Measurements from ENCODE around the gene PDE6A.

PDE6A gene

DNA sequence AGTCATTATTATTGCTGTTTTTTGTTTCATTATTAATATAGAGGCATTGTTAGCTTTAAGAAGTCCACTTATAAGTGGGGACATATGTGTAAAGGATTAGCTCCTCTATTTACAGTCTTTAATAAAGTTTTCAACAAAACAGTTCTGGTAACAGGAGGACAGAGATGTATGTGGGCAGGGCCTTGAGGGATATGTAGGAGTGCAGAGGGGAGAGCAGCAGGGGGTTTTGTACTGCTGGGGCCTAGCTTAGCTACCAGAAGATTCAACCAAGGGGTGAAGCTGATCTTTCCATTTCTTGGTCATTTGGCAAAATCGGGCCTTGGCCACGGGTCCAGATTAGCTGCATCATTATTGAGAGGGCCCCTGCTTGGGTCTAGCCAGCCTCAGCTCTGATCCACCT is 124.6 kb downstream of the PDE6A start:
- TF ChIP-seq CTCF (IDR thresholded peaks at IDR 0.05; ENCODE audit: low read depth, low read length) = no peak
- no peak overlapping the region for H3K4me3 ChIP-seq (ENCODE audit: low read depth, low read length)

DNA sequence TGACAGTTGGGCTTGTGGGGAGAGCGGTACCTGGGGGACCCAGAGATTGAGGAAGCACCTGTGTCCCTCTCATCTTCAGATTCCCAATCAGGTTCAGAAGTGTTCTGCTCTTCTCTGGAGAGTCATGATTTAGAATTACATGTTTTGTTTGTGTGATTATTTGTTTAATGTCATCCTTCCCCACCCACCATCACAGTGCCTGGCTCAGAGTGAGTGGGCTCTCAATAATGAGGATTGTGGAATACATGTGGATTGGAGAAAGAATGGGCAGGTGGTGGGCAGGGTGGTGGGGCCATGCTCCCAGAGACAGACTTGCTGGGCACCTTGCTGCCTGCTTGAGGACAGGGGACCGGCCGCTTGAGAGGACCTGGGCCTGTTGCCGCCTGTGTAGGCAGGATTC is 126.5 kb downstream of the PDE6A start:
- no peak overlapping the region for H3K4me3 ChIP-seq (ENCODE audit: low read depth, low read length)
- no peak for TF ChIP-seq CTCF (IDR thresholded peaks at IDR 0.05; ENCODE audit: low read depth, low read length)

GRCh38 chr5:149817539-149818060 is 127.0 kb downstream of the PDE6A start:
- H3K4me3 ChIP-seq (ENCODE audit: low read depth, low read length) = no peak overlapping the region
- no peak for TF ChIP-seq CTCF (IDR thresholded peaks at IDR 0.05; ENCODE audit: low read depth, low read length)

- H3K4me3 ChIP-seq (ENCODE audit: low read depth, low read length) = no peak overlapping the region
- TF ChIP-seq CTCF (IDR thresholded peaks at IDR 0.05; ENCODE audit: low read depth, low read length) = no peak
Measured at GRCh38 chr5:149816661-149817060, 127.9 kb downstream of the PDE6A start.

DNA sequence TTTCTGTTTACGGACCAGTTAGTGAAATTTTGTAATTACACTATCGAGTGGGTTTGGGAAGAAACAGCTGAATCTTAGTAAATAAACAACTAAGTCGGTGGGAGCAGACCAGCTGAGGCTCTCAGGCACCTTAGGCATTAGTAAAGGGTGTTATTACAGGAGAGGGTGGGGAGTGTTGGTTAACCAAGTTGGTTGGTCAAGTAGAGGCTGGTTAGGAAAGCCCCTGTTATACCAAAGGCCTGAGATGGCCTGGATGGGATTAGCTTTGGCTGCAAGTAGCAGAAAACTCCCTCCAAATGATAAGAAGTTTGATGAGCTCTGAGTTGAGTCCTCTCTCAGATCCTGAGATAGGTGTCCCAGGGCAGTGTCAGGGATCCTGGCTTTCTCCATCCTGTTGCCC is 133.1 kb downstream of the PDE6A start:
- H3K4me3 ChIP-seq (ENCODE audit: low read depth, low read length) = no peak overlapping the region
- no peak for TF ChIP-seq CTCF (IDR thresholded peaks at IDR 0.05; ENCODE audit: low read depth, low read length)

DNA sequence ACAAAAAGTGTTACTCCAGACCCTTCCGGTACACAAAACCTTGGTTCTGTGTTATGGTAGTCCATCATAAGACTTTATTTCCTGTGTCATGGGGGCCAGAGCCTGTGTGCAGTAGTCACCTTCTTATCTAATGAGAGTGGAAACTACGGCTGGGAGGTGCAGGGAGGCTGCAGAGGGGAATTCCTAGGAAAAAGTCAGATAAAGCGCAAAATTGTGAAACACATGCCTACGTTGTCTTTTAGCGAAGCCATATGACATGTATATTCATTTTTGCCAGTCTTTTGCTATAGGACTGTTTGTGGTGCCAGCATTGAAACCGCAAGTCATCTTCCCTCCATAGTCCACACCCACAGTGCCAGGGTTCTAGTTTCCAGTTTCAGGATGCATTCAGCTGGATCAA is 133.7 kb downstream of the PDE6A start:
- TF ChIP-seq CTCF (IDR thresholded peaks at IDR 0.05; ENCODE audit: low read depth, low read length) = no peak
- no peak overlapping the region for H3K4me3 ChIP-seq (ENCODE audit: low read depth, low read length)

DNA sequence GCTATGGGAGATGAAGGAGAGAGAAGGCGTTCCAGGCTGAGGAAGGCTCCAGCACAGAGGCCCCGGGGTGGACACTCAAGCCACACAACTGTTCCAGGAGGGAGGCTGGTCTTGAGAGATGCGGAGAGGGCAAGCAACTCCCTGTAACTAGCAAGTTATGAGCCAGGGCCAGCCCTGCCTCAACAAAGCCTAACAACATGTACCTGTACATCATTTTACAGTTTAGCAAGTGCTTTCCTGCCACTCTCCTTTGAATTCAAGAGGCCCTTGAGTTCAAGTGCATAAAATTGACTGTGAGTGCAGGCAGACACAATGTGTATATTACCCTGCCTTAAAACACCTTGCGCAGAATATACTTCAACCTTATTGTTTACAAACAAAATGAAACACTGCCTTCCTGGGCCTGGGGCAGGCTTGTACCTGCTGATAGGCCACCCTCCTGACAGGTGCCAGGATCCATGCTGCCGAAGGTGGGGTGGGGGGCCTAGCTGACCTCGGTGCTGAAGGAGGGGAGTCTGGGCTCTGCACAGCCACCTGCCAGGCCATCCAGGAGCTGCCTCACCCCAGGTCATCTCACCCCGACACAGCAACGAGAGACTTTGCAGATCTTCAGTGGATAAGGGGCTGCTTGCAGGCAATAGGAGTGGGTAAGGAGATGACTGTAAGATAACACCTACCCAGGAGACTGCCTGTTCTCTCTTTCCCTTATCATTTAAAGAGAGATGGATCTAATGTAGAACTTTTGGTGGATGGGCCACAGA is 134.5 kb downstream of the PDE6A start:
- H3K4me3 ChIP-seq (ENCODE audit: low read depth, low read length) = no peak overlapping the region
- no peak for TF ChIP-seq CTCF (IDR thresholded peaks at IDR 0.05; ENCODE audit: low read depth, low read length)
